ENCODE results near the gene AGAP2. TPM values are rescaled to one million over a fixed set of nuclear protein-coding genes. Genes with fewer than 3 reads are reported as not detected.

AGAP2 gene
- total and polyA plus RNA-seq, 2 of the 13 experiments (the other 11 are each of a cell fraction or from before 2014, with no cell fraction given) = 0.38 to 0.45 TPM

DNA sequence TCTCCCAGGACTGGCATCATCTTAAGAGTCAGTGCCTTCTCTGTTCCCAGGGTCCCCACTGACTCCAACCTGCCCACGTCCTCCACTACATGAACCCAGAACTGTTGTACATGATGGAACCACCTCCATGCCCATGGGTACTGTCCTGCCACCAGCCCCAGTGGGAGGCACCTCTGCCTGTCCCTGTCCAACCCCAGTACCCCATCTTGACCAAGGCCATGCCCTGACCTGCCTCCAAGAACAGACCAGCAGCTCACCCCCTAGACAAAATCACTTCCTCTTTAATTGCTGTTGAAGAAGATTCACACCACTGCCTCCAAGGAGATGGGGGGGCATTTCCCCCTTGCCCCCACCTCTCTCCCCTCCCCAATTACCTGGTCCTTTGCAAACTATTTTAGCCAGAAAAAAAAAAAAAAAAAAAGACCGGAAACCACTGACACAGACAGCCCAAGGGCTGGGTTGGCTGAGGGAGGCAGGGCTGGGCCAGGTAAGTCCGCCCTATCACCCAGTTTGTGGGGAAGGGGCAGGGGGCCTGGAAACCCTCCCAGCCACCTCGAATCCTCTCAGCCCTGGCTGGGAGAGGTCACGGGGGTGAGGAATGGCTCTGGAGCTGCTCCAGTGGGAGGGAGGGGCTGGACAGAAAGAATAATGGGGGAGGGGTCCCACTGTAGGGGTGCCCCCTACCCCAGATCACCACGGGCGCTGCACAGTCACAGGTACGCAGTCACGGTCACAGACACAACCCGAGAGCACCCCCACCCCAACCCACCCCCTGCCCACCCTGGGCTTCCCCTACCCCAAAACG is 13.4 kb downstream of the AGAP2 start:
- Histone ChIP-seq H3K4me1 (ENCODE audit: insufficient read depth, low read length) (0 out of 2 replicates have a peak, but pooled peaks cover 4% of the 10 kb centered on the region), H3K27me3 (ENCODE audit: control insufficient read depth in 1 of 2, insufficient read depth in 2 of 2, low read length in 2 of 2) (peaks cover 0 to 8% of the 10 kb centered on the region in 2 experiments; a peak in 3 of 5 replicates), H3K4me3 (replicated peaks in 1 of 3; ENCODE audit: insufficient read depth in 1 of 3, low read depth in 2 of 3, low read length in 3 of 3) (no peak overlapping the region), H3K4me2 (ENCODE audit: low read depth, low read length) (no peak overlapping the region), H3K27ac (ENCODE audit: extremely low read length, insufficient read depth, low read length) (no peak overlapping the region), H4K20me1 (ENCODE audit: insufficient read depth, low read length) (no peaks in the 10 kb centered on the region), H2AFZ (ENCODE audit: low read length) (no peak overlapping the region), H3K79me2 (ENCODE audit: insufficient read depth, low read length) (no peaks in the 10 kb centered on the region), H3K36me3 (replicated peaks in 1 of 2; ENCODE audit: control insufficient read depth in 1 of 2, insufficient read depth in 2 of 2, low read length in 2 of 2) (peaks cover under 1 to 9% of the 10 kb centered on the region in 2 experiments; a peak in 3 of 5 replicates), H3K9me3 (ENCODE audit: low read length) (no peaks in the 10 kb centered on the region), H3K9ac (ENCODE audit: insufficient read depth, low read depth, low read length) (no peak overlapping the region)
- 52% methylated on average over 5 of the region's 11 CpGs for WGBS (ENCODE audit: low lambda C conversion rate)
- ChIA-PET POLR2A (interaction anchor here (1.0 to 2.1 kb wide), 6 partner anchors 7 to 114 kb away, joined by 3 to 23 read pairs (median 4); partner anchors contain the start of genes ARHGEF25, CDK4 and TSPAN31), CTCF (ENCODE audit: low intra/inter-chr PET ratio, low total read pairs) (interaction anchor here (1.7 kb wide), 1 partner anchor 10 kb away, joined by 6 read pairs; no protein-coding TSS in a partner anchor)
- BruUV-seq (replicated peaks) = no TSS peak
- ATAC-seq (no peak), DNase-seq (ENCODE audit: low spot score) (no peak), FAIRE-seq (no peak)
- TF ChIP-seq SMARCE1 (IDR thresholded peaks at IDR 0.05; ENCODE audit: borderline replicate concordance) (no peak), TRAFD1 (CRISPR knock-in tag; IDR thresholded peaks at IDR 0.05; ENCODE audit: borderline replicate concordance) (no peak), ISL2 (CRISPR knock-in tag; IDR thresholded peaks at IDR 0.05) (no peak), RBFOX2 (IDR thresholded peaks at IDR 0.05; ENCODE audit: low read depth, low read length) (no peak), PHB2 (IDR thresholded peaks at IDR 0.05; ENCODE audit: partially characterized antibody) (no peak), ZNF75D (CRISPR knock-in tag; IDR thresholded peaks at IDR 0.05; ENCODE audit: borderline replicate concordance) (no peak), HMGXB4 (CRISPR knock-in tag; IDR thresholded peaks at IDR 0.05; ENCODE audit: borderline replicate concordance in 1 of 2, low read depth in 1 of 2) (no peak), AGO1 (IDR thresholded peaks at IDR 0.05; ENCODE audit: low read depth, low read length, poor library complexity, severe bottlenecking) (peak; percentile 7)
- intact Hi-C loops (cut with micrococcal nuclease; ENCODE audit: unreplicated experiment) (no loop called here), in situ Hi-C loops (cut with HindIII; ENCODE audit: extremely low pct_ligation_motif_present, low pct_unique_long_range_greater_than_20kb) (no loop called here)
